GM23338 (cell line): ENCODE measurements around the gene TAF4. TPM values are rescaled to one million over a fixed set of nuclear protein-coding genes. Genes with fewer than 3 reads are reported as not detected.

Experiments used
- ATAC-seq: fragments of 200-7000 bp; cut with Tn5 transposase; 3 replicates; pipeline ENCODE4 v1.9.1; 2020
- DNase-seq: peaks from one replicate; pipeline ENCODE4 v3.0.0-alpha.2; 2015; ENCODE audit warnings: low spot score
- H2AFZ ChIP-seq: fragments of 200-600 bp; sonication (generic); 2 replicates; pipeline ENCODE4 v1.8.0; 2016; ENCODE audit warnings: antibody characterized with exemption, mild to moderate bottlenecking, moderate library complexity
- H3F3A ChIP-seq: fragments of 200-600 bp; sonication (generic); replicated peaks from 2 replicates; pipeline ENCODE4 v1.8.0; 2017; ENCODE audit warnings: antibody characterized with exemption, mixed run types, low read depth
- H3K27ac ChIP-seq: fragments of 200-600 bp; sonication (generic); 2 replicates; pipeline ENCODE4 v1.6.1; 2016; ENCODE audit warnings: low read depth
- H3K27me3 ChIP-seq: fragments of 200-600 bp; sonication (generic); 2 replicates; pipeline ENCODE4 v1.8.0; 2016; ENCODE audit warnings: mild to moderate bottlenecking, mixed run types, moderate library complexity; ENCODE audit not compliant: insufficient read depth
- H3K36me3 ChIP-seq: fragments of 200-600 bp; sonication (generic); 2 replicates; pipeline ENCODE4 v1.8.0; 2016; ENCODE audit warnings: mild to moderate bottlenecking; ENCODE audit not compliant: insufficient read depth
- H3K4me1 ChIP-seq: fragments of 200-600 bp; sonication (generic); 2 replicates; pipeline ENCODE4 v1.8.0; 2016; ENCODE audit warnings: mild to moderate bottlenecking, moderate library complexity; ENCODE audit not compliant: insufficient read depth
- H3K4me2 ChIP-seq: fragments of 200-600 bp; sonication (generic); 2 replicates; pipeline ENCODE4 v1.7.1; 2017; ENCODE audit warnings: mixed run types
- H3K4me3 ChIP-seq: fragments of 200-600 bp; sonication (generic); 2 replicates; pipeline ENCODE4 v1.6.1; 2016; ENCODE audit warnings: mixed run types
- H3K79me2 ChIP-seq: fragments of 200-600 bp; sonication (generic); replicated peaks from 2 replicates; pipeline ENCODE4 v1.8.0; 2017; ENCODE audit warnings: mild to moderate bottlenecking; ENCODE audit not compliant: insufficient read depth
- H3K9me2 ChIP-seq: fragments of 200-600 bp; sonication (generic); 2 replicates; pipeline ENCODE4 v1.8.0; 2017; ENCODE audit not compliant: insufficient read depth
- H4K20me1 ChIP-seq: fragments of 200-600 bp; sonication (generic); replicated peaks from 2 replicates; pipeline ENCODE4 v1.8.0; 2017; ENCODE audit warnings: mild to moderate bottlenecking; ENCODE audit not compliant: insufficient read depth
- H3K27ac Mint-ChIP-seq: 2 replicates; pipeline ENCODE4 v1.8.0; 2020; ENCODE audit warnings: inconsistent platforms, mild to moderate bottlenecking, moderate library complexity, mixed read lengths
- H3K27me3 Mint-ChIP-seq: 3 replicates; pipeline ENCODE4 v1.8.0; 2022; ENCODE audit warnings: low read depth, mild to moderate bottlenecking, moderate library complexity, mixed read lengths, inconsistent platforms; ENCODE audit not compliant: insufficient read depth, poor library complexity
- H3K36me3 Mint-ChIP-seq: 3 replicates; pipeline ENCODE4 v1.8.0; 2021; ENCODE audit warnings: low read depth, mild to moderate bottlenecking, inconsistent platforms, moderate library complexity, mixed read lengths
- H3K4me1 Mint-ChIP-seq: 3 replicates; pipeline ENCODE4 v1.8.0; 2020; ENCODE audit warnings: mild to moderate bottlenecking, inconsistent platforms, mixed read lengths
- H3K4me3 Mint-ChIP-seq: 3 replicates; pipeline ENCODE4 v1.8.0; 2021; ENCODE audit warnings: moderate library complexity, mild to moderate bottlenecking, inconsistent platforms, mixed read lengths
- H3K9me3 Mint-ChIP-seq: 3 replicates; pipeline ENCODE4 v1.8.0; 2020; ENCODE audit warnings: moderate library complexity, mild to moderate bottlenecking, inconsistent platforms, mixed read lengths
- EZH2phosphoT487 ChIP-seq: fragments of 200-600 bp; sonication (generic); IDR thresholded peaks from one replicate; pipeline ENCODE4 v1.8.1; 2018; ENCODE audit warnings: antibody characterized with exemption; ENCODE audit not compliant: unreplicated experiment
- JUNB ChIP-seq: IDR thresholded peaks from one replicate; pipeline ENCODE4 v1.6.1; 2016; ENCODE audit warnings: antibody characterized with exemption; ENCODE audit not compliant: unreplicated experiment
- POLR2AphosphoS5 ChIP-seq: IDR thresholded peaks from 2 replicates; pipeline ENCODE4 v1.6.1; 2016; ENCODE audit warnings: antibody characterized with exemption, low read depth
- REST ChIP-seq: IDR thresholded peaks from one replicate; pipeline ENCODE4 v1.6.1; 2018; ENCODE audit warnings: antibody characterized with exemption; ENCODE audit not compliant: unreplicated experiment
- ZNF462 ChIP-seq: fragments of 250-450 bp; sonication (Bioruptor Pico); IDR thresholded peaks from 2 replicates; pipeline ENCODE4 v1.5.0; 2020; ENCODE audit warnings: mild to moderate bottlenecking, moderate library complexity
- polyA plus RNA-seq: library from polyadenylated mRNA; unstranded; fragments of >200 nt; fragmentation: Nextera tagmentation; extraction: Ambion mirVana; gene quantifications from 2 replicates; pipeline ENCODE4 v1.2.1, GENCODE V29; 2016
- total RNA-seq: library from RNA; depleted of rRNA; stranded (reverse); fragments of >200 nt; shearing (Covaris generic); gene quantifications from 2 replicates; pipeline ENCODE4 v1.2.3, GENCODE V29; 2014

The TAF4 gene
- total and polyA plus RNA-seq, 2 experiments from 2014 or later: 7.2 to 60.0 TPM

- TF ChIP-seq REST: no peak
These were observed 659 bp downstream of the TAF4 start (continued) for GRCh38 chr20:62064770-62065673.

- peak overlapping the region; percentile 78 for H3K4me3 Mint-ChIP-seq
- Histone ChIP-seq H3K4me2 (peak overlapping the region; percentile 82), H3K79me2 (peaks cover 61% of the 10 kb centered on the region), H3K9me2 (no peaks in the 10 kb centered on the region), H3K4me1 (peaks cover 27% of the 10 kb centered on the region), H2AFZ (no peak overlapping the region), H3F3A (peaks cover 5% of the 10 kb centered on the region; the same call in 1 of the 2 replicates), H3K4me3 (peak overlapping the region; percentile 56), H3K27ac (no peak overlapping the region), H4K20me1 (peaks cover 45% of the 10 kb centered on the region), H3K27me3 (no peaks in the 10 kb centered on the region), H3K36me3 (no peaks in the 10 kb centered on the region)
- DNase-seq: peak; percentile 67
- peaks cover 4% of the 10 kb centered on the region; the same call in 1 of the 3 replicates for H3K9me3 Mint-ChIP-seq
- H3K4me1 Mint-ChIP-seq: peaks cover 37% of the 10 kb centered on the region
- TF ChIP-seq JUNB: no peak
- TF ChIP-seq POLR2AphosphoS5: no peak
- TF ChIP-seq EZH2phosphoT487: no peak
- no peak for TF ChIP-seq ZNF462 (CRISPR knock-in tag)
- ATAC-seq: peak; percentile 22
- peaks cover 19% of the 10 kb centered on the region for H3K27me3 Mint-ChIP-seq
- peaks cover 16% of the 10 kb centered on the region for H3K36me3 Mint-ChIP-seq
- H3K27ac Mint-ChIP-seq: no peak overlapping the region
These were observed 1.5 kb downstream of the TAF4 start for GRCh38 chr20:62063981-62064769.
